Activated CD4-positive, alpha-beta memory T cell treated with anti-CD3 and anti-CD28 coated beads for 36 hours (primary cell): ENCODE measurements around the gene USP31. TPM values are rescaled to one million over a fixed set of nuclear protein-coding genes. Genes with fewer than 3 reads are reported as not detected.

Experiments
- CTCF ChIA-PET: fragments of 350-600 bp; sonication (Branson Sonifier 250); formaldehyde crosslinking; loops from one replicate; lab custom pipeline; 2021; ENCODE audit warnings: antibody characterized with exemption, inconsistent platforms; lab: Charles Lee
- POLR2A ChIA-PET: fragments of 350-600 bp; sonication (Branson Sonifier 250); formaldehyde crosslinking; loops from one replicate; lab custom pipeline; 2021; ENCODE audit warnings: antibody characterized with exemption; lab: Charles Lee
- DNase-seq: peaks from one replicate; pipeline ENCODE4 v3.0.0-alpha.2; 2020
- H3K27ac Mint-ChIP-seq: one replicate; pipeline ENCODE4 v1.8.0; 2021; ENCODE audit warnings: mixed read lengths
- H3K27me3 Mint-ChIP-seq: one replicate; pipeline ENCODE4 v1.8.0; 2021; ENCODE audit warnings: mixed read lengths
- H3K36me3 Mint-ChIP-seq: one replicate; pipeline ENCODE4 v1.8.0; 2021; ENCODE audit warnings: mixed read lengths
- H3K4me1 Mint-ChIP-seq: one replicate; pipeline ENCODE4 v1.8.0; 2021; ENCODE audit warnings: low read depth, mixed read lengths
- H3K4me3 Mint-ChIP-seq: one replicate; pipeline ENCODE4 v1.8.0; 2021; ENCODE audit warnings: mild to moderate bottlenecking, mixed read lengths
- H3K9me3 Mint-ChIP-seq: one replicate; pipeline ENCODE4 v1.8.0; 2021; ENCODE audit warnings: mixed read lengths
- intact Hi-C: fragments of 100-400 bp; cut with micrococcal nuclease; formaldehyde crosslinking; loops from one replicate; pipeline ENCODE4 v1.15.1; 2023
- total RNA-seq, 2 experiments: library from RNA; stranded (reverse); gene quantifications; one replicate each; pipeline ENCODE4 v1.2.3, GENCODE V29; 2021

Gene USP31
- total RNA-seq, 2 experiments from 2014 or later = 5.4 to 5.7 TPM

- ChIA-PET CTCF (no interaction called here), POLR2A (no interaction called here)
- Mint-ChIP-seq H3K4me3 (no peak overlapping the region), H3K9me3 (no peaks in the 10 kb centered on the region), H3K36me3 (no peaks in the 10 kb centered on the region), H3K4me1 (peaks cover 2% of the 10 kb centered on the region), H3K27ac (no peak overlapping the region), H3K27me3 (peaks cover 11% of the 10 kb centered on the region)
- intact Hi-C loops = no loop called here
- DNase-seq = peak; percentile 9
Measured at GRCh38 chr16:23014592-23014991, 134.7 kb downstream of the USP31 start.

Other genes starting within 250 kb of the USP31 start
- gene SCNN1G, start 33.3 kb upstream of the USP31 start, total RNA-seq = not detected
- not detected for gene SCNN1B, start 152.8 kb upstream of the USP31 start, total RNA-seq